K562 (cell line): ENCODE measurements around the gene FGF11. TPM values are rescaled to one million over a fixed set of nuclear protein-coding genes. Genes with fewer than 3 reads are reported as not detected.
A peak's percentile ranks its signal among the peaks of the same experiment; 100 is the strongest.

Source experiments
- ATF1 ChIP-seq, 2 experiments: fragments of 450-650 bp in 1 of 2; IDR thresholded peaks; 2 replicates each; pipeline ENCODE4 v1.6.1; 2016; ENCODE audit warnings: missing compliant biosample characterization in 1 of 2, missing genetic modification characterization in 1 of 2
- CBX2 ChIP-seq: fragments of 200-600 bp; sonication (generic); IDR thresholded peaks from one replicate; pipeline ENCODE4 v1.6.1; 2012; ENCODE audit warnings: mild to moderate bottlenecking, low read length, inconsistent platforms; ENCODE audit not compliant: insufficient read depth, poor library complexity, severe bottlenecking
- CHAMP1 ChIP-seq: fragments of 450-650 bp; IDR thresholded peaks from 2 replicates; pipeline ENCODE4 v1.6.1; 2016; ENCODE audit warnings: mild to moderate bottlenecking
- CXXC5 ChIP-seq: fragments of 250-450 bp; sonication (Bioruptor Pico); IDR thresholded peaks from 2 replicates; pipeline ENCODE4 v1.8.0; 2022; ENCODE audit warnings: inconsistent platforms, mild to moderate bottlenecking, moderate library complexity
- EP300 ChIP-seq: IDR thresholded peaks from 2 replicates; pipeline ENCODE4 v1.6.1; 2012; ENCODE audit warnings: low read length, improper control_type of control experiment
- HLTF ChIP-seq: fragments of 450-650 bp; IDR thresholded peaks from 2 replicates; pipeline ENCODE4 v1.6.1; 2016
- KDM1A ChIP-seq, 2 experiments: fragments of 450-650 bp; IDR thresholded peaks; 2 replicates each; pipeline ENCODE4 v1.6.1; 2016; ENCODE audit warnings: mild to moderate bottlenecking in 2 of 2
- KDM4B ChIP-seq, 2 experiments: fragments of 450-650 bp in 1 of 2; sonication (generic) in 1 of 2; IDR thresholded peaks; 2 replicates each; pipeline ENCODE4 v1.6.1; 2016 to 2017; ENCODE audit warnings: borderline replicate concordance in 2 of 2, antibody characterized with exemption in 1 of 2, low read depth in 1 of 2, mild to moderate bottlenecking in 1 of 2
- MAFG ChIP-seq: fragments of 450-650 bp; conservative IDR thresholded peaks from 2 replicates; pipeline ENCODE4 v1.6.1; 2016; ENCODE audit warnings: missing genetic modification characterization, missing compliant biosample characterization
- MEF2D ChIP-seq: conservative IDR thresholded peaks from 2 replicates; pipeline ENCODE4 v1.6.1; 2016; ENCODE audit warnings: low read depth, missing genetic modification characterization, missing compliant biosample characterization
- MYC ChIP-seq, 2 experiments: fragments of 250-450 bp in 1 of 2; sonication (Bioruptor Pico) in 1 of 2; IDR thresholded peaks; 2 replicates each; pipeline versions ENCODE4 v1.5.1 to v1.6.1; 2012 to 2021; ENCODE audit warnings: low read depth in 2 of 2, borderline replicate concordance in 1 of 2, improper control_type of control experiment in 1 of 2, low read length in 1 of 2, mild to moderate bottlenecking in 1 of 2, moderate library complexity in 1 of 2
- NCOA1 ChIP-seq: fragments of 450-650 bp; IDR thresholded peaks from 2 replicates; pipeline ENCODE4 v1.6.1; 2016; ENCODE audit warnings: low read depth
- RHOXF2B ChIP-seq: fragments of 250-450 bp; sonication (Bioruptor Pico); conservative IDR thresholded peaks from 2 replicates; pipeline ENCODE4 v1.5.1; 2021
- WHSC1 ChIP-seq: IDR thresholded peaks from one replicate; pipeline ENCODE4 v1.6.1; 2012; ENCODE audit warnings: low read length, control low read depth, inconsistent platforms
- ZNF12 ChIP-seq: sonication (generic); formaldehyde crosslinking; IDR thresholded peaks from 2 replicates; pipeline ENCODE4 v1.4.0; 2020; ENCODE audit warnings: mild to moderate bottlenecking, missing genetic modification reagents
- ZNF699 ChIP-seq: fragments of 250-450 bp; sonication (Bioruptor Pico); IDR thresholded peaks from 2 replicates; pipeline ENCODE4 v1.8.0; 2021; ENCODE audit warnings: mild to moderate bottlenecking, moderate library complexity; ENCODE audit not compliant: insufficient replicate concordance
- ZNF77 ChIP-seq: fragments of 250-450 bp; sonication (Bioruptor Pico); IDR thresholded peaks from 2 replicates; pipeline ENCODE4 v1.5.0; 2020
- polyA plus RNA-seq, 8 experiments: library from polyadenylated mRNA; depleted of rRNA in 4 of 8; stranded (reverse) in 5 of 8; unstranded in 3 of 8; fragments of >200 nt; fragmentation: Nextera tagmentation in 2 of 8; fragmentation: Illumina TruSeq in 1 of 8; extraction: Ambion mirVana in 2 of 8; extraction: Trizol in 1 of 8; gene quantifications; 2 replicates each; pipeline versions ENCODE4 v1.2.1 to v1.2.3, GENCODE V29; 2011 to 2014; ENCODE audit warnings: inconsistent platforms in 1 of 8, missing spikeins in 1 of 8
- total RNA-seq, 7 experiments: library from RNA; depleted of rRNA in 6 of 7; stranded (reverse); fragments of >200 nt in 6 of 7; fragmentation: Illumina TruSeq in 2 of 7; extraction: Trizol in 2 of 7; gene quantifications; 2 replicates each; pipeline versions ENCODE4 v1.2.1 to v1.2.3, GENCODE V29; 2011 to 2021; ENCODE audit warnings: low replicate concordance in 1 of 7
- TF ChIP-seq, protein P1 (sequence below): fragments of 450-650 bp; formaldehyde crosslinking; IDR thresholded peaks from 2 replicates; pipeline ENCODE4 v1.4.0; 2022; ENCODE audit warnings: missing genetic modification characterization
- TF ChIP-seq, protein P2 (sequence below): fragments of 450-650 bp; IDR thresholded peaks from 2 replicates; pipeline ENCODE4 v1.6.1; 2016; ENCODE audit warnings: borderline replicate concordance
- TF ChIP-seq, protein P3 (sequence below): sonication (generic); IDR thresholded peaks from 2 replicates; pipeline ENCODE4 v1.6.1; 2016
- TF ChIP-seq, protein P4 (sequence below): fragments of 250-450 bp; sonication (Bioruptor Pico); IDR thresholded peaks from 2 replicates; pipeline ENCODE4 v1.6.1; 2021; ENCODE audit warnings: mild to moderate bottlenecking

Gene FGF11
- total and polyA plus RNA-seq, 9 of the 15 experiments (the other 6 are each of a cell fraction or from before 2014, with no cell fraction given) = 1.2 to 7.5 (median 3.0) TPM

DNA sequence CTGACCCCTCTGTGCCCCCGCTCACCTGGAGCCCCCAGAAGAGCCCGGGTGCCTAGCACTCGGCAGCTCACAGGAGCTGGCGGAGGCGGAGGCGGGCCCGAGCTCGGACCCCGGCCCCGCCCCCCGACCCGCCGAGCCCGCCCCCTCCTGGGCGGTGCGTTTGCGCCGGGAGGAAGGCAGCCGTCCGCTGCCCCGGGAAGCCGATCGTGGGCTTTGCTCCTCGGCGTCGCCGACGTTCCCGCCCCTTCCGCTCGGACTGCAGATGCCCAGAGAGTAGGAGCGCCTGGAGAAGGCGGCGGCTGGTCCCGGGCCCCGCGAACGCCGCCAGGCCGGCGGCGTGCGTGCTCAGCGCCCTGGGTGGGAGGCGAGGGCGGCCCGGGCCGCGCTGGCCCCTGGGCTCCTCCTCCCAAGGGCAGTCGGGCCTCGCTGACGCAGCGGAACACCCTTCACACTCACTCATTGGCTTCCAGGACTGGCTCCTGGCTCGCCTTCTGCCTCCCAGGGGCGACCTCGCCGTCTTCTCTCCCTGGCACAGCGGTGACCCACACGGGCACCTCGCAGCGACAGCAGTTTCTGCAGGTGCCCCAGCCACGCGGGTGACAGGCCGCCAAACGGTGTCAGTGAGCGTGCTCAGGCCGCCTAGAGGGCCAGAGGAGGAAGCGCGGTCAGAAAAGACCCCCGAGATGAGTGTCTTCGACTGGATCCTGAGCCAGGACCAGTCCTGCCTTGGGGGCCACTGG, 44.7 kb upstream of the FGF11 start, which contains the start of gene PLSCR3 (continued):
- TF ChIP-seq, protein P1, sequence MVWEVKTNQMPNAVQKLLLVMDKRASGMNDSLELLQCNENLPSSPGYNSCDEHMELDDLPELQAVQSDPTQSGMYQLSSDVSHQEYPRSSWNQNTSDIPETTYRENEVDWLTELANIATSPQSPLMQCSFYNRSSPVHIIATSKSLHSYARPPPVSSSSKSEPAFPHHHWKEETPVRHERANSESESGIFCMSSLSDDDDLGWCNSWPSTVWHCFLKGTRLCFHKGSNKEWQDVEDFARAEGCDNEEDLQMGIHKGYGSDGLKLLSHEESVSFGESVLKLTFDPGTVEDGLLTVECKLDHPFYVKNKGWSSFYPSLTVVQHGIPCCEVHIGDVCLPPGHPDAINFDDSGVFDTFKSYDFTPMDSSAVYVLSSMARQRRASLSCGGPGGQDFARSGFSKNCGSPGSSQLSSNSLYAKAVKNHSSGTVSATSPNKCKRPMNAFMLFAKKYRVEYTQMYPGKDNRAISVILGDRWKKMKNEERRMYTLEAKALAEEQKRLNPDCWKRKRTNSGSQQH = no peak
- TF ChIP-seq EP300 (no peak), MYC (IDR thresholded peaks at IDR 0.05; ENCODE audit: low read depth, low read length) (peak; percentile 60; the same call in 1 of the 2 replicates), MYC (CRISPR knock-in tag; IDR thresholded peaks at IDR 0.05; ENCODE audit: borderline replicate concordance, low read depth) (no peak), MAFG (no peak), HLTF (0 out of 2 replicates have a peak, but pooled peaks have one; percentile 1), CHAMP1 (no peak), CXXC5 (CRISPR knock-in tag) (peak; percentile 74), KDM1A (IDR thresholded peaks at IDR 0.05) (no peak), NCOA1 (no peak), WHSC1 (no peak), KDM4B (IDR thresholded peaks at IDR 0.05; ENCODE audit: borderline replicate concordance in 2 of 2, low read depth in 1 of 2) (no peak), ZNF77 (CRISPR knock-in tag) (no peak), ZNF699 (no peak), MEF2D (tag) (no peak), CBX2 (no peak), ATF1 (CRISPR knock-in tag; IDR thresholded peaks at IDR 0.05) (no peak), ATF1 (tag; IDR thresholded peaks at IDR 0.05) (peak; percentile 50), ZNF12 (CRISPR knock-in tag) (no peak), RHOXF2B (CRISPR knock-in tag) (no peak)
- TF ChIP-seq, protein P2, sequence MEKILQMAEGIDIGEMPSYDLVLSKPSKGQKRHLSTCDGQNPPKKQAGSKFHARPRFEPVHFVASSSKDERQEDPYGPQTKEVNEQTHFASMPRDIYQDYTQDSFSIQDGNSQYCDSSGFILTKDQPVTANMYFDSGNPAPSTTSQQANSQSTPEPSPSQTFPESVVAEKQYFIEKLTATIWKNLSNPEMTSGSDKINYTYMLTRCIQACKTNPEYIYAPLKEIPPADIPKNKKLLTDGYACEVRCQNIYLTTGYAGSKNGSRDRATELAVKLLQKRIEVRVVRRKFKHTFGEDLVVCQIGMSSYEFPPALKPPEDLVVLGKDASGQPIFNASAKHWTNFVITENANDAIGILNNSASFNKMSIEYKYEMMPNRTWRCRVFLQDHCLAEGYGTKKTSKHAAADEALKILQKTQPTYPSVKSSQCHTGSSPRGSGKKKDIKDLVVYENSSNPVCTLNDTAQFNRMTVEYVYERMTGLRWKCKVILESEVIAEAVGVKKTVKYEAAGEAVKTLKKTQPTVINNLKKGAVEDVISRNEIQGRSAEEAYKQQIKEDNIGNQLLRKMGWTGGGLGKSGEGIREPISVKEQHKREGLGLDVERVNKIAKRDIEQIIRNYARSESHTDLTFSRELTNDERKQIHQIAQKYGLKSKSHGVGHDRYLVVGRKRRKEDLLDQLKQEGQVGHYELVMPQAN = peak; percentile 55; the same call in 1 of the 2 replicates
- TF ChIP-seq, protein P3, sequence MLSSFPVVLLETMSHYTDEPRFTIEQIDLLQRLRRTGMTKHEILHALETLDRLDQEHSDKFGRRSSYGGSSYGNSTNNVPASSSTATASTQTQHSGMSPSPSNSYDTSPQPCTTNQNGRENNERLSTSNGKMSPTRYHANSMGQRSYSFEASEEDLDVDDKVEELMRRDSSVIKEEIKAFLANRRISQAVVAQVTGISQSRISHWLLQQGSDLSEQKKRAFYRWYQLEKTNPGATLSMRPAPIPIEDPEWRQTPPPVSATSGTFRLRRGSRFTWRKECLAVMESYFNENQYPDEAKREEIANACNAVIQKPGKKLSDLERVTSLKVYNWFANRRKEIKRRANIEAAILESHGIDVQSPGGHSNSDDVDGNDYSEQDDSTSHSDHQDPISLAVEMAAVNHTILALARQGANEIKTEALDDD = no peak
- TF ChIP-seq, protein P4, sequence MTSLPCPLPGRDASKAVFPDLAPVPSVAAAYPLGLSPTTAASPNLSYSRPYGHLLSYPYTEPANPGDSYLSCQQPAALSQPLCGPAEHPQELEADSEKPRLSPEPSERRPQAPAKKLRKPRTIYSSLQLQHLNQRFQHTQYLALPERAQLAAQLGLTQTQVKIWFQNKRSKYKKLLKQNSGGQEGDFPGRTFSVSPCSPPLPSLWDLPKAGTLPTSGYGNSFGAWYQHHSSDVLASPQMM (CRISPR knock-in tag) = no peak
